Heart left ventricle (tissue), 16 donors: ENCODE measurements around the gene SLC38A7. TPM values are rescaled to one million over a fixed set of nuclear protein-coding genes. Genes with fewer than 3 reads are reported as not detected.

Source experiments
- ATAC-seq, 4 donors: fragments of 200-7000 bp; cut with Tn5 transposase; one replicate each; pipeline ENCODE4 v1.9.1; 2020 to 2022; ENCODE audit warnings: moderate library complexity in 4 of 4, mild to moderate bottlenecking in 3 of 4, moderate number of reproducible peaks in 1 of 4
- DNase-seq, 5 donors: peaks; one replicate each; pipeline ENCODE4 v3.0.0-alpha.2; 2020
- H3K27ac ChIP-seq, 12 donors: fragments of 200-600 bp; sonication (generic) in 4 of 12; one replicate each; pipeline versions ENCODE4 v1.5.0 to v1.8.0; 2016 to 2022; ENCODE audit warnings: mild to moderate bottlenecking in 2 of 12
- H3K27me3 ChIP-seq, 9 donors: fragments of 200-600 bp; sonication (generic) in 2 of 9; one replicate each; pipeline versions ENCODE4 v1.5.1 to v1.8.0; 2016 to 2022; ENCODE audit warnings: mild to moderate bottlenecking in 3 of 9
- H3K36me3 ChIP-seq, 9 donors: fragments of 200-600 bp; sonication (generic) in 2 of 9; one replicate each; pipeline versions ENCODE4 v1.5.0 to v1.8.0; 2018 to 2022; ENCODE audit warnings: mild to moderate bottlenecking in 2 of 9
- H3K4me1 ChIP-seq, 12 donors: fragments of 200-600 bp; sonication (generic) in 4 of 12; one replicate each; pipeline versions ENCODE4 v1.5.0 to v1.8.0; 2016 to 2022; ENCODE audit warnings: mild to moderate bottlenecking in 3 of 12
- H3K4me3 ChIP-seq, 12 donors: fragments of 200-600 bp; sonication (generic) in 4 of 12; one replicate each; pipeline versions ENCODE4 v1.5.0 to v1.8.0; 2017 to 2022; ENCODE audit warnings: mild to moderate bottlenecking in 9 of 12, moderate library complexity in 4 of 12
- H3K9me3 ChIP-seq, 12 donors: fragments of 200-600 bp; sonication (generic) in 4 of 12; one replicate each; pipeline versions ENCODE4 v1.5.0 to v1.8.0; 2016 to 2022; ENCODE audit warnings: mild to moderate bottlenecking in 1 of 12
- POLR2A ChIP-seq, 2 donors: fragments of 450-650 bp; IDR thresholded peaks; one replicate each; pipeline ENCODE4 v1.6.1; 2017; ENCODE audit warnings: antibody characterized with exemption in 2 of 2, mild to moderate bottlenecking in 2 of 2, moderate library complexity in 2 of 2
- WGBS, 4 donors: extraction: QIAGEN DNeasy Blood & Tissue Kit in 2 of 4; methylation state at CpG; one replicate each; pipeline versions ENCODE4 v1.1.5 to v1.1.7; 2013 to 2018; 5-methylcytosine and 5-hydroxymethylcytosine counted together
- intact Hi-C, 10 donors: fragments of 100-400 bp; cut with DNase I; formaldehyde crosslinking; loops; one replicate each; pipeline versions ENCODE4 v1.11.1 to v1.14.2; 2022
- polyA plus RNA-seq, 2 donors: library from polyadenylated mRNA; stranded (reverse); fragments of 200-250 nt; gene quantifications; one replicate each; pipeline ENCODE4 v1.2.3, GENCODE V29; 2013
- total RNA-seq, 9 donors: library from RNA; depleted of rRNA in 2 of 9; stranded (reverse); fragments of >200 nt in 2 of 9; fragmentation: NEBNext Ultra II Directional in 3 of 9; extraction: Animal tissue kit (Norgen Biotek cat#: 25700) in 3 of 9; gene quantifications; one replicate each; pipeline versions ENCODE4 v1.1.0 to v1.2.4, GENCODE V29; 2016 to 2023
- TF ChIP-seq, protein P1 (sequence below), 12 donors: fragments of 200-600 bp; sonication (generic) in 4 of 12; IDR thresholded peaks; one replicate each; pipeline versions ENCODE4 v1.5.0 to v1.8.0; 2018 to 2022; ENCODE audit warnings: antibody characterized with exemption in 12 of 12, mild to moderate bottlenecking in 5 of 12
- donor health status: ischemic (EF 13 %, LVEDD 7.1; RV severe dilation, severe dysfunction).
- donor health status: healthy with polysubstance abuse.
- donor health status: DM: no; HTN: yes; CAD: no.
- donor health status: DM: no; HTN: no; CAD: no.
- donor health status: ischemic (EF 25% LVEDD 6.9; RV normal size, moderate dysfunction).
- donor health status: ischemic (EF 25% LVEDD 5.7; RV mildly dilated, moderate dysfunction).
- donor health status: healthy.
- donor health status: DM: yes; HTN: yes; CAD: no.
- donor health status: ischemic (EF 35%, LVEDD 5.7; RV mildly dilated, moderate dysfunction).
- donor health status: nonischemic (EF 11% LVEDD 7.7; RV severe dilation, severe dysfunction).
- donor health status: DM: yes; HTN: yes; CAD: no.
- donor health status: PGD.
- donor health status: ischemic (EF 29% LVEDD 5.4; RV normal size, mild dysfunction).
- donor health status: nonischemic (EF 23%, LVEDD 6.1; RV moderate dilation, normal function).

SLC38A7 gene
- total and polyA plus RNA-seq, 11 donors: 18.4 to 38.8 (median 30.4) TPM

- Histone ChIP-seq H3K27me3 (no peaks in the 10 kb centered on the region), H3K36me3 (peaks cover 0 to 17% (median 9%) of the 10 kb centered on the region in 9 donors), H3K4me1 (peaks cover 0 to 38% (median 23%) of the 10 kb centered on the region in 12 donors), H3K4me3 (peak overlapping the region; percentile 66 to 99 (median 88)), H3K27ac (peak overlapping the region; percentile 86 to 100 (median 98)), H3K9me3 (no peaks in the 10 kb centered on the region)
- peak; percentile 12 to 57 (median 46) for ATAC-seq
- TF ChIP-seq, protein P1, sequence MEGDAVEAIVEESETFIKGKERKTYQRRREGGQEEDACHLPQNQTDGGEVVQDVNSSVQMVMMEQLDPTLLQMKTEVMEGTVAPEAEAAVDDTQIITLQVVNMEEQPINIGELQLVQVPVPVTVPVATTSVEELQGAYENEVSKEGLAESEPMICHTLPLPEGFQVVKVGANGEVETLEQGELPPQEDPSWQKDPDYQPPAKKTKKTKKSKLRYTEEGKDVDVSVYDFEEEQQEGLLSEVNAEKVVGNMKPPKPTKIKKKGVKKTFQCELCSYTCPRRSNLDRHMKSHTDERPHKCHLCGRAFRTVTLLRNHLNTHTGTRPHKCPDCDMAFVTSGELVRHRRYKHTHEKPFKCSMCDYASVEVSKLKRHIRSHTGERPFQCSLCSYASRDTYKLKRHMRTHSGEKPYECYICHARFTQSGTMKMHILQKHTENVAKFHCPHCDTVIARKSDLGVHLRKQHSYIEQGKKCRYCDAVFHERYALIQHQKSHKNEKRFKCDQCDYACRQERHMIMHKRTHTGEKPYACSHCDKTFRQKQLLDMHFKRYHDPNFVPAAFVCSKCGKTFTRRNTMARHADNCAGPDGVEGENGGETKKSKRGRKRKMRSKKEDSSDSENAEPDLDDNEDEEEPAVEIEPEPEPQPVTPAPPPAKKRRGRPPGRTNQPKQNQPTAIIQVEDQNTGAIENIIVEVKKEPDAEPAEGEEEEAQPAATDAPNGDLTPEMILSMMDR (IDR thresholded peaks at IDR 0.05): no peak
- TF ChIP-seq POLR2A (IDR thresholded peaks at IDR 0.05): no peak
- peak; percentile 47 to 78 (median 53) for DNase-seq
- WGBS, 4 donors: 0 to 1% (median 0%) methylated on average over 44 to 53 of the region's 53 CpGs
- intact Hi-C loops: loop anchor here in 5 of 10 donors (2.0 to 10.0 kb wide), 4 partner anchors 112 to 292 kb away; partner anchors contain the start of gene SETD6 (in 4 of the 5)
These were observed 55.5 kb downstream of the SLC38A7 start for GRCh38 chr16:58628845-58629732.

DNA sequence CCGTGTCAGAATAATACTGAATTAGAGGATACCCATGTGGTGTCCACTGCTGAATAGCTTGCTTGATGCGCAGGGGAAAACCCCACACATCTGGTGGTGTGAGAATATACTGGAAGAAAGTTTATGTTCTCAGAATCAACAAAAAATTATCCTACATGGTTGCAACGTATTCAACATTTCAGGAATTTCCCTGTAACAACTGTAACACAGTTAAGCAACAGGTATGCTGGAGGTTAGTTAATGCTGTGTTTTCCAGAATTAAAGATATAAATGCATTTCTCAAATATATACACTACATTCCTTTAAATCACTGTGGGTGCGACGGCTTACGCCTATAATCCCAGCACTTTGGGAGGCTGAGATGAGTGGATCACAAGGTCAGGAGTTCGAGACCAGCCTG, 60.4 kb downstream of the SLC38A7 start:
- peaks cover 0 to 41% (median 22%) of the 10 kb centered on the region in 12 donors for H3K4me1 ChIP-seq
- TF ChIP-seq, protein P1 (IDR thresholded peaks at IDR 0.05): no peak
- no peak overlapping the region for H3K4me3 ChIP-seq
- intact Hi-C loops: loop anchor here in 3 of 10 donors (10.0 kb wide), 1 partner anchor 109 kb away; the partner anchor contains the start of gene SETD6 (in 3 of the 3)
- no peaks in the 10 kb centered on the region for H3K27me3 ChIP-seq
- no peak for ATAC-seq
- H3K27ac ChIP-seq: no peak overlapping the region
- peaks cover 0 to 65% (median 46%) of the 10 kb centered on the region in 9 donors for H3K36me3 ChIP-seq
- DNase-seq: no peak
- no peaks in the 10 kb centered on the region for H3K9me3 ChIP-seq
- 81 to 90% (median 82%) methylated on average over 7 of the region's 7 CpGs for whole genome bisulfite sequencing, 4 donors

DNA sequence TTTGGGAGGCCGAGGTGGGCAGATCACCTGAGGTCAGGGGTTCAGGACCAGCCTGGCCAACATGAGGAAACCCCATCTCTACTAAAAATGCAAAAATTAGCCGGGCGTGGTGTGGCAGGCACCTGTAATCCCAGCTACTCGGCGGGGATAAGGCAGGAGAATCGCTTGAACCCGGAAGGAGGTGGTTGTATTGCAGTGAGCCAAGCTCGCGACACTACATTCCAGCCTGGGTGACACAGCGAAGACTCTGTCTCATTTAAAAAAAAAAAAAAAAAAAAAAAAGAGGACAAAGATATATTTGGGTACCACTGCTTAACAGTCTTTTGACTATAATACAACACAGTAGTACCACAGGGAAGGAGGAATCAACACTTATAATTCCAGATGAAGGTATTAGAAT, 64.2 kb downstream of the SLC38A7 start:
- no peaks in the 10 kb centered on the region for H3K9me3 ChIP-seq
- peaks cover 0 to 88% (median 72%) of the 10 kb centered on the region in 9 donors for H3K36me3 ChIP-seq
- 82 to 87% (median 84%) methylated on average over 10 of the region's 10 CpGs for WGBS, 4 donors

More for the DNA sequence above, 64.2 kb downstream of the SLC38A7 start:
- Histone ChIP-seq H3K27me3 (no peaks in the 10 kb centered on the region), H3K27ac (no peak overlapping the region), H3K4me3 (no peak overlapping the region), H3K4me1 (peaks cover 0 to 15% (median 2%) of the 10 kb centered on the region in 12 donors)
- ATAC-seq (no peak), DNase-seq (no peak)
- intact Hi-C loops: loop anchor here in 3 of 10 donors (10.0 kb wide), 1 partner anchor 106 kb away; the partner anchor contains the start of gene SETD6 (in 3 of the 3)
- TF ChIP-seq, protein P1 (IDR thresholded peaks at IDR 0.05): no peak
- TF ChIP-seq POLR2A (IDR thresholded peaks at IDR 0.05): no peak
